HCT116 (cell line): ENCODE results near the gene SHOC2. TPM values are rescaled to one million over a fixed set of nuclear protein-coding genes. Genes with fewer than 3 reads are reported as not detected.

Experiments
- ATAC-seq: fragments of 200-7000 bp; cut with Tn5 transposase; 2 replicates; pipeline ENCODE4 v1.9.1; 2020; ENCODE audit warnings: mild to moderate bottlenecking, moderate library complexity
- BruUV-seq: library from RNA; stranded (reverse); fragments of 400-500 nt; replicated peaks from 2 replicates; lab custom pipeline; 2021; lab: Mats Ljungman, UMichigan
- CTCF ChIA-PET: fragments of 300-600 bp; sonication (Branson Sonifier 250); formaldehyde crosslinking; loops from one replicate; lab custom pipeline; 2021; ENCODE audit warnings: antibody characterized with exemption; lab: Charles Lee
- POLR2A ChIA-PET: fragments of 300-600, 350-600 bp; sonication (Branson Sonifier 250); formaldehyde crosslinking; loops from one replicate; lab custom pipeline; 2021; ENCODE audit warnings: antibody characterized with exemption; lab: Charles Lee
- RAD21 ChIA-PET, 2 experiments: fragments of 300-600 bp; sonication (Branson Sonifier 250); formaldehyde crosslinking; loops; one replicate each; lab custom pipeline; 2023; ENCODE audit warnings: low total read pairs in 2 of 2; ENCODE audit not compliant: uncharacterized antibody in 2 of 2, unreplicated experiment in 2 of 2, low non-redundant PET in 1 of 2; lab: Charles Lee
- DNase-seq: peaks from one replicate; pipeline ENCODE4 v3.0.0-alpha.2; 2010; ENCODE audit warnings: low read depth, low spot score
- H2AFZ ChIP-seq: fragments of 200-600 bp; shearing (Covaris generic), sonication (generic); 2 replicates; pipeline ENCODE4 v1.6.1; 2017; ENCODE audit warnings: low read depth, mixed run types, mixed read lengths, antibody characterized with exemption, low read length; ENCODE audit not compliant: poor library complexity, severe bottlenecking
- H3K27ac ChIP-seq: 2 replicates; pipeline ENCODE4 v1.5.1; 2012; ENCODE audit warnings: low read depth, low read length
- H3K27me3 ChIP-seq: fragments of 200-600 bp; sonication (generic); 2 replicates; pipeline ENCODE4 v1.6.1; 2016; ENCODE audit warnings: mixed run types, low read length, mixed read lengths; ENCODE audit not compliant: insufficient read depth
- H3K36me3 ChIP-seq, 2 experiments: fragments of 200-500 bp in 1 of 2; fragments of 200-600 bp in 1 of 2; sonication (Bioruptor generic) in 1 of 2; sonication (generic) in 1 of 2; 2 replicates each; pipeline versions ENCODE4 v1.5.1 to v1.6.1; 2014 to 2016; ENCODE audit warnings: low read length in 2 of 2, inconsistent platforms in 1 of 2, mixed read lengths in 1 of 2, mixed run types in 1 of 2; ENCODE audit not compliant: insufficient read depth in 2 of 2, control insufficient read depth in 1 of 2
- H3K4me1 ChIP-seq, 2 experiments: fragments of 200-600 bp in 1 of 2; sonication (generic) in 1 of 2; 2 replicates each; pipeline versions ENCODE4 v1.5.1 to v1.6.1; 2012 to 2017; ENCODE audit warnings: low read length in 2 of 2, inconsistent platforms in 1 of 2, mild to moderate bottlenecking in 1 of 2, mixed read lengths in 1 of 2, mixed run types in 1 of 2, moderate library complexity in 1 of 2; ENCODE audit not compliant: insufficient read depth in 2 of 2, control insufficient read depth in 1 of 2
- H3K4me2 ChIP-seq: fragments of 200-600 bp; sonication (generic); 2 replicates; pipeline ENCODE4 v1.6.1; 2017; ENCODE audit warnings: mixed run types, low read length, mixed read lengths
- H3K4me3 ChIP-seq, 2 experiments: fragments of 200-600 bp in 1 of 2; sonication (generic) in 1 of 2; replicated peaks in 1 of 2; 2 replicates each; pipeline ENCODE4 v1.5.1; 2011 to 2016; ENCODE audit warnings: low read length in 2 of 2, control low read depth in 1 of 2, low read depth in 1 of 2, mild to moderate bottlenecking in 1 of 2, mixed read lengths in 1 of 2, mixed run types in 1 of 2
- H3K79me2 ChIP-seq: fragments of 200-600 bp; sonication (generic); 2 replicates; pipeline ENCODE4 v1.6.1; 2017; ENCODE audit warnings: mild to moderate bottlenecking, mixed run types, low read length, moderate library complexity, mixed read lengths; ENCODE audit not compliant: insufficient read depth
- H3K9ac ChIP-seq: fragments of 200-600 bp; sonication (generic); 2 replicates; pipeline ENCODE4 v1.6.1; 2016; ENCODE audit warnings: low read length, mixed read lengths
- H3K9me2 ChIP-seq: fragments of 200-600 bp; sonication (generic), shearing (Covaris generic); 2 replicates; pipeline ENCODE4 v1.6.1; 2017; ENCODE audit warnings: mixed run types, mild to moderate bottlenecking, moderate library complexity; ENCODE audit not compliant: insufficient read depth
- H3K9me3 ChIP-seq, 2 experiments: fragments of 200-500 bp in 1 of 2; fragments of 200-600 bp in 1 of 2; sonication (Bioruptor generic) in 1 of 2; sonication (generic) in 1 of 2; 2 replicates each; pipeline ENCODE4 v1.6.1; 2014 to 2017; ENCODE audit warnings: low read length in 2 of 2, mixed read lengths in 2 of 2, inconsistent platforms in 1 of 2, low read depth in 1 of 2, mild to moderate bottlenecking in 1 of 2, mixed run types in 1 of 2, moderate library complexity in 1 of 2; ENCODE audit not compliant: control insufficient read depth in 1 of 2, insufficient read depth in 1 of 2
- H4K20me1 ChIP-seq: fragments of 200-600 bp; sonication (generic), shearing (Covaris generic); 2 replicates; pipeline ENCODE4 v1.6.1; 2017; ENCODE audit warnings: mixed run types, mild to moderate bottlenecking, moderate library complexity; ENCODE audit not compliant: insufficient read depth
- ATF3 ChIP-seq: IDR thresholded peaks from 2 replicates; pipeline ENCODE4 v1.6.1; 2012
- CBX3 ChIP-seq: IDR thresholded peaks from 2 replicates; pipeline ENCODE4 v1.6.1; 2012; ENCODE audit warnings: low read depth
- CEBPB ChIP-seq: IDR thresholded peaks from 2 replicates; pipeline ENCODE4 v1.6.1; 2012; ENCODE audit warnings: low read depth
- ELF1 ChIP-seq: IDR thresholded peaks from 2 replicates; pipeline ENCODE4 v1.6.1; 2012; ENCODE audit warnings: low read depth, borderline replicate concordance
- EZH2 ChIP-seq: fragments of 200-600 bp; sonication (generic); IDR thresholded peaks from 2 replicates; pipeline ENCODE4 v1.6.1; 2017; ENCODE audit warnings: antibody characterized with exemption, mixed run types
- POLR2A ChIP-seq: IDR thresholded peaks from 2 replicates; pipeline ENCODE4 v1.7.0; 2011; ENCODE audit warnings: borderline replicate concordance; ENCODE audit not compliant: insufficient read depth, insufficient read length; ENCODE audit errors: extremely low read depth
- POLR2AphosphoS5 ChIP-seq: IDR thresholded peaks from 2 replicates; pipeline ENCODE4 v1.6.1; 2011; ENCODE audit warnings: mild to moderate bottlenecking, low read depth, low read length, moderate library complexity
- RAD21 ChIP-seq: IDR thresholded peaks from 2 replicates; pipeline ENCODE4 v1.6.1; 2012; ENCODE audit warnings: low read depth, mild to moderate bottlenecking
- REST ChIP-seq: IDR thresholded peaks from 2 replicates; pipeline ENCODE4 v1.6.1; 2012; ENCODE audit warnings: low read depth
- SRF ChIP-seq: IDR thresholded peaks from 2 replicates; pipeline ENCODE4 v1.6.1; 2012; ENCODE audit warnings: low read depth
- TCF7L2 ChIP-seq: IDR thresholded peaks from 2 replicates; pipeline ENCODE4 v1.7.0; 2011; ENCODE audit warnings: borderline replicate concordance, inconsistent platforms; ENCODE audit not compliant: insufficient read depth, insufficient read length; ENCODE audit errors: extremely low read depth
- ZBTB33 ChIP-seq: IDR thresholded peaks from 2 replicates; pipeline ENCODE4 v1.6.1; 2011; ENCODE audit warnings: mild to moderate bottlenecking, low read length, moderate library complexity; ENCODE audit not compliant: insufficient replicate concordance; ENCODE audit errors: extremely low read depth
- ZFX ChIP-seq: fragments of 450-650 bp; IDR thresholded peaks from 2 replicates; pipeline ENCODE4 v1.6.1; 2017
- intact Hi-C: fragments of 100-400 bp; cut with micrococcal nuclease; formaldehyde crosslinking; loops from 2 replicates; pipeline ENCODE4 v1.10.0; 2022
- total RNA-seq: library from RNA; stranded (reverse); gene quantifications from one replicate; pipeline ENCODE4 v1.2.1, GENCODE V29; 2021; ENCODE audit not compliant: unreplicated experiment

SHOC2 gene
- total RNA-seq, 1 experiment from 2014 or later = 39.5 TPM

- no peak overlapping the region for H3K9ac ChIP-seq
- ChIA-PET RAD21 (interaction anchor here (1.6 kb wide), 2 partner anchors 146 to 147 kb away, joined by 5 to 8 read pairs; no protein-coding TSS in a partner anchor), POLR2A (no interaction called here), CTCF (interaction anchor here (1.0 to 4.7 kb wide), 8 partner anchors 10 to 146 kb away, joined by 4 to 17 read pairs (median 6); partner anchors contain the start of genes BBIP1, PDCD4 and SHOC2)
- no peaks in the 10 kb centered on the region; a peak in 1 of 4 replicates for H3K36me3 ChIP-seq
- no peak for ATAC-seq
- no peaks in the 10 kb centered on the region for H3K9me2 ChIP-seq
- no peak for DNase-seq
- H4K20me1 ChIP-seq = 0 out of 2 replicates have a peak, but pooled peaks cover 3% of the 10 kb centered on the region
- TF ChIP-seq SRF = no peak
- no peak for TF ChIP-seq POLR2AphosphoS5
- TF ChIP-seq ZBTB33 = no peak
- TF ChIP-seq RAD21 = no peak
- TF ChIP-seq ATF3 = no peak
- TF ChIP-seq EZH2 = no peak
- TF ChIP-seq ELF1 = no peak
- TF ChIP-seq TCF7L2 = no peak
- TF ChIP-seq CEBPB = no peak
- TF ChIP-seq REST = no peak
- no peak for TF ChIP-seq POLR2A
- no peak for TF ChIP-seq ZFX
- TF ChIP-seq CBX3 = no peak
- no peak overlapping the region for H3K4me2 ChIP-seq
- H3K4me3 ChIP-seq = no peak overlapping the region
- intact Hi-C loops = loop anchor here (1.0 to 5.0 kb wide), 4 partner anchors 90 to 580 kb away; no protein-coding TSS in a partner anchor
- no peak overlapping the region for H2AFZ ChIP-seq
- no peak overlapping the region for H3K27ac ChIP-seq
- no peaks in the 10 kb centered on the region for H3K9me3 ChIP-seq
- no TSS peak for BruUV-seq
- no peaks in the 10 kb centered on the region for H3K27me3 ChIP-seq
- H3K79me2 ChIP-seq = no peaks in the 10 kb centered on the region
- no peaks in the 10 kb centered on the region for H3K4me1 ChIP-seq
Observed at GRCh38 chr10:110892602-110893288, 26.7 kb upstream of the SHOC2 start.
